Activated naive CD4-positive, alpha-beta T cell treated with anti-CD3 and anti-CD28 coated beads, Interleukin-2, amount 50 U/mL, for 24 hours (primary cell): ENCODE measurements around the gene CD33.
"Not testable (repeated sequence)": the region's sequence is repeated elsewhere in the genome, so short reads cannot be mapped to it uniquely, and the experiment has no call there.

Experiments used
- H3K27ac Mint-ChIP-seq: one replicate; pipeline ENCODE4 v1.8.0; 2021; ENCODE audit warnings: mild to moderate bottlenecking, mixed read lengths
- H3K27me3 Mint-ChIP-seq: one replicate; pipeline ENCODE4 v1.8.0; 2021; ENCODE audit warnings: mixed read lengths
- H3K36me3 Mint-ChIP-seq: one replicate; pipeline ENCODE4 v1.8.0; 2021; ENCODE audit warnings: mixed read lengths
- H3K4me1 Mint-ChIP-seq: one replicate; pipeline ENCODE4 v1.8.0; 2021; ENCODE audit warnings: mixed read lengths
- H3K4me3 Mint-ChIP-seq: one replicate; pipeline ENCODE4 v1.8.0; 2021; ENCODE audit warnings: mild to moderate bottlenecking, mixed read lengths
- H3K9me3 Mint-ChIP-seq: one replicate; pipeline ENCODE4 v1.8.0; 2021; ENCODE audit warnings: mixed read lengths

The CD33 gene

DNA sequence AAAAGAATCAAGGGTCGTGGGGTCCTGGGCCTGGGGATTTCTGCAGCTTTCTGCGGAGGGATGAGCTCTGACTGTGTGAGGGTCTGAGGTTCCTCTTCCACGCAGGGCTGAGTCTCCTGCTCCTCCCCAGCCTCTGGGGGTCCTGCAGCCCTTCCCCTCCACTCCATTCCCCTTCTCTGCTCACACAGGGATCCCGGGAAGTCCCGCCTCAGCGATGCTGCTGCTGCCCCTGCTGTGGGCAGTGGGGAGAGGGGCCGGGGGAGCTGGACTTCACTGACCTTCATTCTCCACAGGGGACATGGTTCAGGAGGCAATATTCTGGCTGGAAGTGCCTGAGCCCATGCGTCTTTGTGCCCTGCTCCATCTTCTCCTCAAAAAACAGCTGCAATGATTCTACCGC lies 26.2 kb upstream of the CD33 start:
- Mint-ChIP-seq H3K4me3 (no peak overlapping the region), H3K27ac (no peak overlapping the region), H3K27me3 (peaks cover 13% of the 10 kb centered on the region)

DNA sequence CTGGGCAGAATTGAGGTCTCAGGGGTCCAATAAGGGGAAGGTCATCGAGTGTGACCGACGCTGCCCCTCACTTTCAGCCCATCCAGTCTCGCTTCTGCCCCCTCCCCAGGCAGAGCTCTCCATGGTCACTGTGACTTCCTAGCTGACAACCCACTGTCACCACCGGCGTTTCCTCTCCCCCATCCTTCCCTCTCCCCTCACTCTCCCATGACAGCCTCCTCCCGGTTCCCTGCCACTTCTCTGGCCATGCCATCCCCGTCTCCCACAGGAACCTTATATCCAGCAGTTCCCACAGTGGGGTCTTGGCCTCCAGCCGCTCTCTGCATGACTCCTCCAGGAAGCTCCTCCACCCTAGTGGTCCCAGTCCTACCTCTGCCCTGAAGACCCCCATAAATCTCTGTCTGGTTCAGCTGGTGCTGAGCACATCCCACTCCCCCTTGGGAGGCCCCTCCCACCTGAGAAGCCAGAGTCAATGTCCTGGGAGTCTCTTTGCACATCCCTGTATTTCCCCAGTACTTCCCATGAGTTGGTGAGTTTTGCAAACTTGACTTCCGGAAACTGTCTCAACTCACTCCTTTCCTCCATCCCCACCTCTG lies 24.7 kb upstream of the CD33 start:
- no peaks in the 10 kb centered on the region for H3K36me3 Mint-ChIP-seq
- no peak overlapping the region for H3K4me3 Mint-ChIP-seq
- H3K27ac Mint-ChIP-seq = no peak overlapping the region

More for the DNA sequence above, 26.2 kb upstream of the CD33 start:
- Mint-ChIP-seq H3K9me3 (no peaks in the 10 kb centered on the region), H3K4me1 (no peaks in the 10 kb centered on the region), H3K36me3 (no peaks in the 10 kb centered on the region)

DNA sequence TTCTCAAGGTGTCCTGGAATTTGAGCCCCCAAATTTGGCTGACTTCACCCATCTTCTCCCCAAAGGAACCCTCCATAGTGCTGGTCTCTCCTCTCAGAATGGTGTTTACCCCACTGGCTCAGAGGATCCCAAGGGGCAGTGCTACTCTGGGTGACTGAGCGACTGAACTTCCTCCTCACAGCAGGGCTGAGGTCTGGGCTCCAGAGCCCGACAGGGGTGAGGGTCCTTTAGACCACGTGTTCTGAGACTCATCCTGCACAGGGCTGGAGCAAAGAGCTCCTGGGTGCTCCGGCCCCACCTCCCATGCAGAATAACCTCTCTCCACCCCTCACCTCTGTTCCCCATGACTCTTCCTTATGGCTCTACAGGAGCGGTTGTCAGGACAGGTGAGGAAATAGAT lies 23.2 kb upstream of the CD33 start:
- no peaks in the 10 kb centered on the region for H3K36me3 Mint-ChIP-seq
- H3K27ac Mint-ChIP-seq = no peak overlapping the region
- H3K9me3 Mint-ChIP-seq = no peaks in the 10 kb centered on the region
- no peaks in the 10 kb centered on the region for H3K4me1 Mint-ChIP-seq
- no peak overlapping the region for H3K4me3 Mint-ChIP-seq
- peaks cover 13% of the 10 kb centered on the region for H3K27me3 Mint-ChIP-seq

More for the DNA sequence above, 24.7 kb upstream of the CD33 start:
- H3K27me3 Mint-ChIP-seq = peaks cover 13% of the 10 kb centered on the region
- no peaks in the 10 kb centered on the region for H3K9me3 Mint-ChIP-seq
- no peaks in the 10 kb centered on the region for H3K4me1 Mint-ChIP-seq

DNA sequence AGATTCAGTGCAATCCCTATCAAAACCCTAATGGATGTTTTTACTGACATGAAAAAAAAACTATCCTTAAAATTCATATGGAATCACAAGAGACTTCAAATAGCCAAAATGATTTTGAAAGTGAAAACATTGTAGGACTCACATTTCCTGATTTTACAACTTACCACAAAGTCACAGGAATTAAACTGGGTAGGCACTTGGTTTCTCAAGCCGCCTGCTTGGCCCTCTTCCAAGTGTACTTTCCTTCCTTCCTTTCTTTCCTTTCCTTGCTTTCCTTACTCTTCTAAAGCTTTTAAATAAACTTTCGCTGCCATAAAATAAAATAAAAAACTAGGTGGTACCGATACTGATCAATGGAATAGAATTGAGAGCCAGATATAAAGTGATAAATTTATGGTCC lies 21.0 kb upstream of the CD33 start:
- no peaks in the 10 kb centered on the region for H3K36me3 Mint-ChIP-seq
- H3K4me3 Mint-ChIP-seq = no peak overlapping the region
- no peak overlapping the region for H3K27ac Mint-ChIP-seq
- peaks cover 17% of the 10 kb centered on the region for H3K27me3 Mint-ChIP-seq
- no peaks in the 10 kb centered on the region for H3K4me1 Mint-ChIP-seq
- H3K9me3 Mint-ChIP-seq = no peaks in the 10 kb centered on the region

DNA sequence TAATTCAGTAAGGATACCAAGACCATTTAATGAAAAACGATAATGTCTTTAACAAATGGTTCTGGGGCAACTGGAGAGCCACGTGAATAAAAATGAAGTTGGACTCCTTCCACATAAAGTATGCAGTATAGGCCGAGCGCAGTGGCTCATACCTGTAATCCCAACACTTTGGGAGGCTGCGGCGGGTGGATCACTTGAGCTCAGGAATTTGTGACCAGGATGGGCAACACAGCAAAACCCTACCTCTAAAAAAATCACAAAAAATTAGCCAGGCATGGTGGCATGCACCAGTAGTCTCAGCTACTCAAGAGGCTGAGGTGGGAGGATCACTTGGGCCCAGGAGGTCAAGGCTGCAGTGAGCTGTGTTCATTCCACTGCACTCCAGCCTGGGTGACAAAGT lies 20.6 kb upstream of the CD33 start:
- H3K27me3 Mint-ChIP-seq = peaks cover 18% of the 10 kb centered on the region
- no peak overlapping the region for H3K27ac Mint-ChIP-seq
- H3K9me3 Mint-ChIP-seq = no peaks in the 10 kb centered on the region
- H3K36me3 Mint-ChIP-seq = no peaks in the 10 kb centered on the region
- no peak overlapping the region for H3K4me3 Mint-ChIP-seq
- no peaks in the 10 kb centered on the region for H3K4me1 Mint-ChIP-seq

DNA sequence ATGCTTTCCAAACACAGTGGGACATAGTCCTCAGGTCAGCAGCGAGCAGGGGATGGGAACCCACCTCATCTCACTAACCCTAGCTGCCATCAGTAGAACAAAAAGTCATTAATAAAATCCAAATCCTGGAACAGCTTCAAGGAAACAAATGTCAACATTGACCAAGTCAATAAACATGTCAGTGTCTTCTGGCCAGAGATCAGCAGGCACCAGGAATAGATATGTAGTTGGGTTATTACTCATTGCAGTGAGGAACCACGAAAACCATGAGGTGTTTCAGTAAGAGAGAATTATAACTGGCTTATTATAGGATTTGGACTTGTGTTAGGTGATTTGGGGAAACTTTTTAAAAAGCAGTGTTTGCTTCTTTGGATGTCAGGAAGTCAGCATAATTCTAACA lies 17.1 kb upstream of the CD33 start:
- Mint-ChIP-seq H3K36me3 (no peaks in the 10 kb centered on the region), H3K27ac (no peak overlapping the region), H3K9me3 (no peaks in the 10 kb centered on the region), H3K4me3 (no peak overlapping the region), H3K27me3 (peaks cover 19% of the 10 kb centered on the region), H3K4me1 (no peaks in the 10 kb centered on the region)

DNA sequence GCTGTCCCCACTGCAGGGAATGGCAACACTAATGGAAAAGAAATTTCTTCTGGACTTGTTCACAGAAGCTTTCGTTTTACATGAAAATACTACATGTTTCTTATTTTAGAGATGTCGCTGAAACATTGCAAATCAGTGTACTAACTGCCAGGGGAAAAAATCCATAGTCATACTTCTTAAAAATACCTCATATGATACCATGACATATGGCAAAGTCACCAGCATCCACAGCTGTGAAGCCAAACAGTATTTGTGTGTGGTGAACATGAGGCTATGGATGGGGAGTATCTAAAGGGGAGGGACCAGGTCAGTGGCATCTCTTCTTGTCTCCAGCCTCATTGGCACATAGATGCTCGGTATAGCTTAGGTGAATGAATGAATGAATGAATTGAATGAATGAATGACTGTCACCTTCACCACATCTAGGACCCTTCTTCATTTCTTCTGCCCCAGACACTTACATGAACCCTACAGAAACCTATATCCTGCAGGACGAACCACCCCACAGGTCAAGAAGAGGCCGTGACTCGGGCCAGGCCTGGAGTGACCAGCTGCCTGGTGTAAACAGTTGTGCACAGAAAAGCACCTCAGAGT lies 14.6 kb upstream of the CD33 start:
- H3K27ac Mint-ChIP-seq = no peak overlapping the region
- no peaks in the 10 kb centered on the region for H3K9me3 Mint-ChIP-seq
- no peak overlapping the region for H3K4me3 Mint-ChIP-seq
- H3K36me3 Mint-ChIP-seq = no peaks in the 10 kb centered on the region
- H3K4me1 Mint-ChIP-seq = no peaks in the 10 kb centered on the region
- H3K27me3 Mint-ChIP-seq = peaks cover 16% of the 10 kb centered on the region

DNA sequence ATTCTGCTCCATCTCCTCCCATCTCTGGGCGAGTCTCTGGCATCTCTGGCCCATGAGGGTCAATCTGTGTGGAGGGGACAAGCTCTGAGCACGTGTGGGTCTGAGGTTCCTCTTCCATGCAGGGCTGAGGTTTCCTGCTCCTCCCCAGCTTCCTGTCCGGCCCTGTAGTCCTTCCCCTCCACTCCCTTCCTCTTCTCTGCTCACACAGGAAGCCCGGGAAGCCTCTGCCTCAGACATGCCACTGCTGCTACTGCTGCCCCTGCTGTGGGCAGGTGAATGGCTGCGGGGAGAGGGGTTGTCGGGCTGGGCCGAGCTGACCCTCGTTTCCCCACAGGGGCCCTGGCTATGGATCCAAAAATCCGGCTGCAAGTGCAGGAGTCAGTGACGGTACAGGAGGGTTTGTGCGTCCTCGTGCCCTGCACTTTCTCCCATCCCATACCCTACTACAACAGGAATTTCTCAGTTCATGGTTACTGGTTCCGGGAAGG lies 14.0 kb upstream of the CD33 start:
- H3K4me1 Mint-ChIP-seq, H3K4me3 Mint-ChIP-seq, H3K36me3 Mint-ChIP-seq, H3K27ac Mint-ChIP-seq, H3K9me3 Mint-ChIP-seq: not testable (repeated sequence)
- H3K27me3 Mint-ChIP-seq = peaks cover 16% of the 10 kb centered on the region

DNA sequence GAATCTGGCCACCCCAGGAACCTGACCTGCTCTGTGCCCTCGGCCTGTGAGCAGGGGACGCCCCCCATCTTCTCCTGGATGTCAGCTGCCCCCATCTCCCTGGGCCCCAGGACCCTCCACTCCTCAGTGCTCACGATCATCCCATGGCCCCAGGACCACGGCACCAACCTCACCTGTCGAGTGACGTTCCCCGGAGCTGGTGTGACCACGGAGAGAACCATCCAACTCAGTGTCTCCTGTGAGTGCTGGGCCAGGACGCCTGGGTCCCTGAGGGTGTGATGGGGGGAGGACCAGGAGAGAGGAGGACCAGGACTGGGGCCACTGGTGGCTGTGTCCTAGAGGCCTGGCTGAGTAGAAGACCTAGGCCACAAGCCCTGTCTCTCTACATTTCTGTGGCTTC lies 13.0 kb upstream of the CD33 start:
- peaks cover 16% of the 10 kb centered on the region for H3K27me3 Mint-ChIP-seq
- H3K27ac Mint-ChIP-seq = no peak overlapping the region
- no peaks in the 10 kb centered on the region for H3K36me3 Mint-ChIP-seq
- H3K4me3 Mint-ChIP-seq = no peak overlapping the region
- no peaks in the 10 kb centered on the region for H3K9me3 Mint-ChIP-seq
- H3K4me1 Mint-ChIP-seq = no peaks in the 10 kb centered on the region

DNA sequence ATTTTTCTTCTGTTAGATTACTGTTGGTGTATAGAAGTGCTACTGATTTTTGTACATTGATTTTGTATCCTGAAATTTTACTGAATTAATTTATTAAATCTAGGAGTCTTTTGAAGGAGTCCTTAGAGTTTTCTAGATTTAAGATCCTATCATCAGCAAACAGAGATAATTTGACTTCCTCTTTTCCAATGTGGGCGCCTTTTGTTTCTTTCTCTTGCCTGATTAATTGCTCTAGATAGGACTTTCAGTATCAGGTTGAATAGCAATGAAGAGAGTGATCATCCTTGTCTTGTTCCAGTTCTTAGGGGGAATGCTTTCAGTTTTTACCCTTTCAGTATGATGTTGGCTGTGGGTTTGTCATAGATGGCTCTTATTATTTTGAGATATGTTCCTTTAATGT lies 5.6 kb upstream of the CD33 start:
- Mint-ChIP-seq H3K4me1 (no peaks in the 10 kb centered on the region), H3K4me3 (no peak overlapping the region), H3K27me3 (peaks cover 21% of the 10 kb centered on the region)

DNA sequence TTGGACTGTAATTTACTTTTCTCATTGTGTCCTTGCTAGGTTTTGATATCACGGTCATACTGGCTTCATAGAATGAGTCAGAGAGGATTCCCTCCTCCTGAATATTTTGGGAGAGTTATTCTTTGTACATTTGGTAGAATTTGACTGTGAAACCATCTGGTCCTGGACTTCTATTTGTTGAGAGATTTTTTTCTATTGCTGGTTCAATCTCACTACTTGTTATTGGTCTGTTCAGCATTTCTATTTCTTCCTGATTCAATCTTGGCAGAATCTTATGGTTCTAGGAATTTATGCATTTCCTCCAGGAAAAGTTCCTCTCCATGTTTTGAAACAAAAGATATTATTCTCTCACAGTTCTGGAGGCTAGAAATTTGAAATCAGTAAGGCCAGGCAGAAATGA lies 4.9 kb upstream of the CD33 start:
- H3K27me3 Mint-ChIP-seq = peaks cover 21% of the 10 kb centered on the region
- H3K4me1 Mint-ChIP-seq = no peaks in the 10 kb centered on the region
- H3K36me3 Mint-ChIP-seq = no peaks in the 10 kb centered on the region
- no peak overlapping the region for H3K27ac Mint-ChIP-seq
- H3K9me3 Mint-ChIP-seq = no peaks in the 10 kb centered on the region
- no peak overlapping the region for H3K4me3 Mint-ChIP-seq

More for the DNA sequence above, 5.6 kb upstream of the CD33 start:
- Mint-ChIP-seq H3K27ac (no peak overlapping the region), H3K36me3 (no peaks in the 10 kb centered on the region), H3K9me3 (no peaks in the 10 kb centered on the region)

DNA sequence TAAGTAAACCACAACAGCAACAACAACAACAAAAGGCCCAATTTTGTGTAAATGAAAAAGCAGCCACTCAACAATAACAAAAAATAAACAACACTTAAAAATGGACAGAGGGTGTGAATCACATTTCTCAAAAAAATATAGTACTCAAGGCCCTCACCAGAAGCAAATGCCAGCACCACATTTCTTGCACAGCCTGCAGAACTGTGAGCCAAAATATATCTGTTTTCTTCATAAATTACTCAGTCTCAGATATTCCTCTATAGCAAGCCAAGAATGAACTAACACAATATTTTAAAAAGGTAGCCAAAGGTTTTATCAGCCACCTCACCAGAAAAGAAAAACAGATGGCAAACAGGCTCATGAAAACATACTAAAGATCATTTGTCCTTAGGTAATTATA lies 3.9 kb upstream of the CD33 start:
- no peak overlapping the region for H3K27ac Mint-ChIP-seq
- peaks cover 27% of the 10 kb centered on the region for H3K27me3 Mint-ChIP-seq
- no peaks in the 10 kb centered on the region for H3K4me1 Mint-ChIP-seq
- H3K9me3 Mint-ChIP-seq = no peaks in the 10 kb centered on the region
- no peak overlapping the region for H3K4me3 Mint-ChIP-seq
- no peaks in the 10 kb centered on the region for H3K36me3 Mint-ChIP-seq

DNA sequence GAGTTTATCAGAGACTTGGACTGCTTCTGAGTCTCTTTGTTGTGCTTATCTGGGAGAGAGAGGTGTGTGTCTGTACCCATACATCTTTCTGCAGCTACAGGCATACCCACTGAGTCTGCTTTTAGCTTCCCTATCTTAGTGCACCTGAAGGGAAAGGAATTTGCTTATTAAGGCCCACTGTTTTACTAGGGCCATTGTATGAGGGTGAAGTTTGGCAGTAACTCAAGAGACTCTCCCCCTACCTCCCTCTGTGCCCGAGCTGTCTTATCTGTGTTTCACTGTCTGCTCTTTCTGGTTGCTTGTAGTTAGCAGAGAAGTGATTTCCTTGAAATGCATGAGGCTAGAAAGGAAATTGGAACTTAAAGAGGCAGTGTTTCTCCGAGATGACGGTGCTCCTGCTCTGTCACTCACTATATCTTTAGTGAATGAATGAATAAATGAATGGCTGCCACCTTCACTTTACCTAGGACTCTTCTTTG lies 678 bp upstream of the CD33 start:
- Mint-ChIP-seq H3K27ac (no peak overlapping the region), H3K4me1 (no peaks in the 10 kb centered on the region), H3K4me3 (no peak overlapping the region), H3K36me3 (no peaks in the 10 kb centered on the region), H3K27me3 (peaks cover 38% of the 10 kb centered on the region), H3K9me3 (no peaks in the 10 kb centered on the region)

DNA sequence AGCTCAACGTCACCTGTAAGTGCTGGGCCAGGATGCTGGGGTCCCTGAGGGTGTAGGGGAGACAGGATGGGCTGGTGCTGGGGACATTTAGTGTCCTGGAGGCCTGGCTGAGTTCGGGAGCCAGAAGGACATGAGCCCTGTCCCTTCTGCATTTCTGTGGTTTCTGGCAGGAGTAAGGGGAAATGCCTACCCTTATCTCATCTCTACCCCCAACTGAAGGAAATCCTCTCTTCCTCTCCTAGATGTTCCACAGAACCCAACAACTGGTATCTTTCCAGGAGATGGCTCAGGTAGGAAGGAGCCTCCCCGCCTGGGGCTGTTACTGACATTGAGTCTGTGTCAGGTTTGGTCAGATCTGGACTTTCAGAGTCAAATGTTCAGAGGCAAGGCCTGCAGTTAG lies 1.2 kb downstream of the CD33 start:
- no peak overlapping the region for H3K27ac Mint-ChIP-seq
- no peaks in the 10 kb centered on the region for H3K36me3 Mint-ChIP-seq
- H3K4me3 Mint-ChIP-seq = no peak overlapping the region
- no peaks in the 10 kb centered on the region for H3K4me1 Mint-ChIP-seq
- peaks cover 35% of the 10 kb centered on the region for H3K27me3 Mint-ChIP-seq
- H3K9me3 Mint-ChIP-seq = no peaks in the 10 kb centered on the region

DNA sequence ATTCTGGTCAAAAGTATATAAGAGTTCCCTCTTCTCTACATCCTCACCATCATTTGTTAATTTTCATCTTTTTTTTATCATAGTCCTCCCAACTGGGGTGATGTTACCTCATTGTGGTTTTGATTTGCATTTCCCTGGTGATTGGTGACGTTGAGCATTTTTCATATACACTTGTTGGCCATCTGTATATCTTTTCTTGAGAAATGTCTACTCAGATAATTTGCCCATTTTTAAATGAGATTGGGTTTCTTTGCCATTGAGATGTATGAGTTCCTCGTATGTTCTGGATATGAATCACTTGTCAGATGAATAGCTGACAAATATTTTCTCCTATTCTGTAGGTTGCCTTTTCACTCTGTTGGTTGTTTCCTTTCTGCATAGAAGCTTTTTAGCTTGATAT lies 2.4 kb downstream of the CD33 start:
- Mint-ChIP-seq H3K36me3 (no peaks in the 10 kb centered on the region), H3K4me3 (no peak overlapping the region), H3K4me1 (no peaks in the 10 kb centered on the region), H3K27ac (no peak overlapping the region), H3K9me3 (peaks cover 4% of the 10 kb centered on the region), H3K27me3 (peaks cover 42% of the 10 kb centered on the region)

DNA sequence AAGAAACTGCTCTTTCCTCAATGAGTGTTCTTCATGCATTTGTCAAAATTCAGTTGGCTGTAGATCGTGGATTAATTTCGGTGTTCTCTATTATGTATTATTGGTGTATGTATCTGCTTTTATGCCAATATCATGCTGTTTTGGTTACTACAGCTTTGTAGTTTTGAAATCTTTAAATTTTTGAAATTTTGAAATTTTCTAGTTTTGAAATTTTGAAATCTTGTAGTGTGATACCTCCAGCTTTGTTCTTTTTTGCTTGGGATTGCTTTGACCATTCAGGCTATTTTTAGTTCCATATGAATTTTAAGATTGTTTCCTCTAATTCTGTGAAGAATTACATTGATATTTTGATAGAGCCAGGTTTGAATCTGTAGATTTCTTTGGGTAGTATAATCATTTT lies 3.1 kb downstream of the CD33 start:
- peaks cover 9% of the 10 kb centered on the region for H3K9me3 Mint-ChIP-seq
- H3K4me1 Mint-ChIP-seq = no peaks in the 10 kb centered on the region
- no peak overlapping the region for H3K4me3 Mint-ChIP-seq
- H3K27me3 Mint-ChIP-seq = peaks cover 44% of the 10 kb centered on the region
- no peaks in the 10 kb centered on the region for H3K36me3 Mint-ChIP-seq
- no peak overlapping the region for H3K27ac Mint-ChIP-seq

DNA sequence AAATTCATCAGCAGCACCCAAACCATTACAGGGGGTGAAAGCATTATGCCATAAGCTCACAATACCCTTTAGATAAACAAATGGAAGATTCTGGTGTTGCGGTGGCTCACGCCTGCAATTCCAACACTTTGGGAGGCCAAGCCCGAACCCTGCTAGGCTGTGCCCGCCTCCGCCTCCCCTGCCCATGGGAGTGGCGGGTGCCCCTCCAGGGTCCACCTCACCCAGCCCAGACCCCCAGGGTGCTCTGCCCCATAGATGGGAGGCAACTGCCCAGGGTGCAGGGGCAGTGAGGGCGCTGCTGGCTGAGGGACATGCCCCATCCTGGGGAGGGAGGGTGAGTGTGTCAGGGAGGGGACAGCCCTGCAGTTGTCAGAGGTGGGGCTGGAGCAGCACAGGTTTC lies 16.0 kb downstream of the CD33 start:
- H3K27ac Mint-ChIP-seq = no peak overlapping the region
- peaks cover 6% of the 10 kb centered on the region for H3K4me1 Mint-ChIP-seq
- H3K9me3 Mint-ChIP-seq = peaks cover 5% of the 10 kb centered on the region
- no peak overlapping the region for H3K4me3 Mint-ChIP-seq
- peaks cover 19% of the 10 kb centered on the region for H3K27me3 Mint-ChIP-seq
- no peaks in the 10 kb centered on the region for H3K36me3 Mint-ChIP-seq
